ENCODE measurements around the gene ITPRIPL1.

ITPRIPL1 gene

DNA sequence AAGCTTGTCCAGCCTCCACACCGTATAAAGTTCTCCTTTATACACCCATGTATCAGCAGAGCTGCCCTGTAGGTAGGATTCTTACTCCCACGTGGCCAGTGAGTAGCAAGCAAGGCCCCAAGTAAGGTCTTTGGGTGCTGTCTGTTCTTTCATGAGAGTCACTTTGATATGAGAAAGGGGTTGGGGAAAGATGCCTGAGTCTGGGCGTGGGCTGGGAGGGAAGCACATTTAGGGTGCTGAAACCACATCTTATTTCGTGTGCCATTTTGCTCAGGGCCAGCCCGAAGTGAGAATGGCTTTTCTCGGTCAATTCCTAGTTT, 436 bp upstream of the ITPRIPL1 start:
- DNase-seq: peak; percentile 34

DNA sequence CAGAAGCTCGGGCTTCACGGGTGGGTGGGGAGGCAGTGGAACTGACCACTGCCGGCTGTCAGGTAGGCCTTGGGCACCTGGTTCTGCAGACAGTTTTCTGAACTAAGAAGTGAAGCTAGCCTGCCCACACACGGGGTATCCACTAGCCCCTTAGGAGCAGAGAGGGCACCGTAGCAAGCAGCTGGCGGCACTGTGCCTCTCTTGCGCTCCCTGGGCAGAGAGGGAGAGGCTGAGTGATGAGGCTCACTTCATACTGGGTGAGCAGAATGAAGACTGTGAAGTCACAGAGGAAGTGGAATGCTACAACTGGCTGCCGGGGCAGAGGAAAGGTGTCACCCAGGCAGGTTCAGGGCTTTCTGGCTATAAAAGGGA, 753 bp downstream of the ITPRIPL1 start:
- peak; percentile 76 for DNase-seq

DNA sequence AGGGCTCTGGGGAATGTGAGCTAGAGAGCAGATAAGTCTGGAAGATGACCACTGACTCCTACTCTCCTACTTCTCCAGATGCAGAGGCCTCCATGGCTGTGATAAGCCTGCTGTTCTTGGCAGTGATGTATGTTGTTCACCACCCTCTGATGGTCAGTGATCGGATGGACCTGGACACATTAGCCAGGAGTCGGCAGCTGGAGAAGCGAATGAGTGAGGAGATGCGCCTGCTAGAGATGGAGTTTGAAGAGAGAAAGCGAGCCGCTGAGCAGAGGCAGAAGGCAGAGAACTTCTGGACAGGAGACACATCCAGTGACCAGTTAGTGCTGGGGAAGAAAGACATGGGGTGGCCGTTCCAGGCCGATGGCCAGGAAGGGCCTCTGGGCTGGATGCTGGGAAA, 1.4 kb downstream of the ITPRIPL1 start:
- DNase-seq: no peak

DNA sequence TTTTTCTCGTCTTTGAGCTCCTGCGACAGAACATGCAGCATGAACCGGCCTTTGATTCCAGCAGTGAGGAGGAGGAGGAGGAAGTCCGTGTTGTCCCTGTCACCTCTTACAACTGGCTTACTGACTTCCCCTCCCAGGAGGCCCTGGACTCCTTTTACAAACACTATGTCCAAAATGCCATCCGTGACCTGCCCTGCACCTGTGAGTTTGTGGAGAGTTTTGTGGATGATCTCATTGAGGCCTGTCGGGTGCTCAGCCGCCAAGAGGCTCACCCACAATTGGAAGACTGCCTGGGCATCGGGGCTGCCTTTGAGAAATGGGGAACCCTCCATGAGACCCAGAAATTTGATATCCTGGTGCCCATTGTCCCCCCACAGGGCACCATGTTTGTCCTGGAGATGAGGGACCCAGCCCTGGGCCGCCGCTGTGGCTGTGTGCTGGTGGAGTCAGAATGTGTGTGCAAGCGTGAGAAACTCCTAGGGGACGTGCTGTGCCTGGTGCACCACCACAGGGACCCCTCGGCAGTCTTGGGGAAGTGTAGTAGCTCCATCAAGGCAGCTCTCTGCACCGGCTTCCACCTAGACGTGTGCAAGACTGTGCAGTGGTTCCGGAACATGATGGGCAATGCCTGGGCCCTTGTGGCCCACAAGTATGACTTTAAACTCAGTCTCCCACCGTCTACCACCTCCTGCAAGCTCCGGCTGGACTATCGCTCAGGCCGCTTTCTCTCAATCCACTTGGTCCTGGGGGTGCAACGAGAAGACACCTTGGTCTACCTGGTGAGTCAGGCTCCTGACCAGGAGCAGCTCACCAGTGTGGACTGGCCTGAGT, 2.1 kb downstream of the ITPRIPL1 start:
- DNase-seq: no peak

DNA sequence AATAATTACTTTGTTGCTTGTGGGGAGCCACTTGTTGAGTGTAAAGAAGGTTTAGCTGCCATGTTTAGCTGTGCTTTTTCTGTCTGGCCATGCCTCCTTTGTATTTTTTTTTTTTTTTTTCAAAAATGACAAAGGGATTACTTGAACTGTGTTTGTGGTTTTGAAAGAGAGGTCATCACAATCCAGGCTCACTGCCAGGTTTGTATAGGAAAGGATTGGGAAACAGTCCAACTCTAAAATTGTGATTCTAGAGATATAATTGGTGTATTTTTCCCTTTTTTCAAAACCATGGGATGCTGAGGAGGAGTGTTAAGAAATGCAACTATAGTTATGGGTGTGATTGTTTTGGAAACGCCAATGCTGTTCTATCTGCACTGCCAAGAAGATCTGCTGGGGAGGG, 4.3 kb downstream of the ITPRIPL1 start:
- DNase-seq: no peak

DNA sequence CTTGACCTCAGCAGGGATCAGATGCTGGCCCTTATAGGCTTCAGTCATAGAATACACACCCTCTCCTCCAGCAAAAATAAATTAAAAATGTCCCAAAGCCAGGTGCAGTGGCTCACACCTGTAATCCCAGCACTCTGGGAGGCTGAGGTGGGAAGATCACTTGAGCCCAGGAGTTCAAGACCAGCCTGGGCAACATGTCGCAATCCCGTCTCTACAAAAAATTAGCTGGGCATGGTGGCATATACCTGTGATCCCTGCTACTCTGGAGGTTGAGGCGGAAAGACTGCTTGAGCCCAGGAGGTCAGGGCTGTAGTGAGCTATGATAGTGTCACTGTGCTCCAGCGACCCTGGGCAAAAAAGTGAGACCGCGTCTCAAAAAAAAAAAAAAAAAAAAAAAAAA, 4.8 kb downstream of the ITPRIPL1 start:
- DNase-seq: no peak

DNA sequence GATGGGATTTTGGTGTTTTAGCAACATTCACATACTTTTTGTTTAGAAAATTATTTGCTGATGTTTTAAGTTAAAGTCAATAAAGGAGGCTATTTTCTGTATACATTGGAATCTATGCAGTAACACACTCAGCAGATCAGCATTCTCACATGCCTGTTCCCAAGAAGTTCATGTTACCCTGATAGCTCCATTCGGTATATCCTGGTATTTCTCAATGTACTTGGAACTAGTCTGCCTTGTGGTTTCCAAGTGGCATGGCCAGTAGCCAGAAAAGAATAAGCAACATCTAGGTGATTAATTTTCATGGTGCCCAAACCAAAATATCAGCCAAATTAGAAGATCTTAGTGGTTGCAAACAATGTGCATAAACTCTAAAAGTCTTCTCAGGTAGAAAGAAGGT, 5.3 kb downstream of the ITPRIPL1 start:
- DNase-seq: no peak

DNA sequence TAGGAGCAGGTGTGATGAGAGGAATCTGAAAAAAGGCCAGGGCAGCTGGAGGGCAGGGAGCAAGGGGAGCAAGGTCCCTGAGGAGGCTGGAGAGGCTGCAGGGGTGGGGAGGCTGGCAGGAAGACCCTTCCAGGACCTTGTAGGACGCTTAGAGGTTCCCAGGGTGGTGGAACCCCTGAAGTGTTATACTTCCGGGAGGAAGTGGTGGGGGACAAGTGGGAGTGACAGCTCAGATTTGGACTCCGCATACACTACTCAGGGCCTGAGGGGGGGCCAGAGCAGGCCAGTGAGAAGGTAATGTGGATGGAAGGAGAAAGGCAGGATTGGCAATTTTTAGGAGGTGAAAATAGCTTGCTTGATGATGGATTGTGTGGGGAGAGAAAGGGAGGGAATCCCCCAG, 8.6 kb downstream of the ITPRIPL1 start:
- DNase-seq: no peak

DNA sequence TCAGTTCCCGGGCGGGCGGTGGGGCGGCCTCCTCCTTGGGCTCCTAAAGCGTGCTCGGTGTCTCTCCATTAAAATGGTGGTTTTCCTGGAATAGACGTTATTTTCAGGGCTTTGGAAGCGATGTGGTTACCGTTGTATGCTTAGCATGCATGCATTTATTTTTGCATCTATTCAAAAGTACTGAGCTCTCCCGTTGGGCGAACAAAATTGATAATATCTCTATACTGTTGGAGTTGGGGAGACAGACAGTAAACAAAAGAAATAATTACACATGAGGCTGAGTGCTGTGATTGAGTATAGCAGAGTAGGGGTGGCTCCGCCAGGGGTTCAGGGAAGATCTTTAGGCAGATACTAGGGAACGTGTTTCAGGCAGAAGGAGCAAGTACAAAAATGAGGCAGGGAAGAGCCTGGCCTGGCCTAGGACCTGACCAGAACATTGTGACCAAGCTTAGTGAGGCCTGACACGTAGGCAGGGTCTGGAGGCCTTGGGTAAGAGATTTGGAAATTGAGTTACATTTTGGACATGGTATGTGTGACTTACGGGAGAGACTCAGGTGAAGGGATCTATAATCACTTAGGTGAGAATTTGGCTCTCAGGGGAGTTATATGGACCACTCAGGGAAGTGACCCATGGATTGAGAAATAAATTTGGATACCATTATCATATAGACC, 11.1 kb downstream of the ITPRIPL1 start:
- no peak for DNase-seq

DNA sequence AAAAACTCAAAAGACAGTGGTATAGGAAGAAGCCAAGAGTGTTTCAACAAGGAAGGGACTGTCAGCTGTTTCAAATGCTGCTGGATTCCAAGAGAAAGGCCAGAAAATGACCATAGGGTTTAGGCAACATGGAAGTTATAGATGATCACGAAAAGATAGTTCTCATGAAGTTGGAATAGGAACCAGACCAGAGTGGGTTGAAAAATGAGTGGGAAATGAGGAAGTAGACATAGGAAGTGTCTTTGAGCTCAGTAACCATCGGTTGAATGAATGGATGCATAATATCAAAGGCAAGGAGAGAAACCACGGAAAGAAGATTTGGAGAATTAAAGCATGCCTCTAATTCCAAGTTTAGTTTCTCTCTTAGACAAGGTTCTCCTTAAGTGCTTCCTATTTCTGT, 11.8 kb downstream of the ITPRIPL1 start:
- DNase-seq: no peak

DNA sequence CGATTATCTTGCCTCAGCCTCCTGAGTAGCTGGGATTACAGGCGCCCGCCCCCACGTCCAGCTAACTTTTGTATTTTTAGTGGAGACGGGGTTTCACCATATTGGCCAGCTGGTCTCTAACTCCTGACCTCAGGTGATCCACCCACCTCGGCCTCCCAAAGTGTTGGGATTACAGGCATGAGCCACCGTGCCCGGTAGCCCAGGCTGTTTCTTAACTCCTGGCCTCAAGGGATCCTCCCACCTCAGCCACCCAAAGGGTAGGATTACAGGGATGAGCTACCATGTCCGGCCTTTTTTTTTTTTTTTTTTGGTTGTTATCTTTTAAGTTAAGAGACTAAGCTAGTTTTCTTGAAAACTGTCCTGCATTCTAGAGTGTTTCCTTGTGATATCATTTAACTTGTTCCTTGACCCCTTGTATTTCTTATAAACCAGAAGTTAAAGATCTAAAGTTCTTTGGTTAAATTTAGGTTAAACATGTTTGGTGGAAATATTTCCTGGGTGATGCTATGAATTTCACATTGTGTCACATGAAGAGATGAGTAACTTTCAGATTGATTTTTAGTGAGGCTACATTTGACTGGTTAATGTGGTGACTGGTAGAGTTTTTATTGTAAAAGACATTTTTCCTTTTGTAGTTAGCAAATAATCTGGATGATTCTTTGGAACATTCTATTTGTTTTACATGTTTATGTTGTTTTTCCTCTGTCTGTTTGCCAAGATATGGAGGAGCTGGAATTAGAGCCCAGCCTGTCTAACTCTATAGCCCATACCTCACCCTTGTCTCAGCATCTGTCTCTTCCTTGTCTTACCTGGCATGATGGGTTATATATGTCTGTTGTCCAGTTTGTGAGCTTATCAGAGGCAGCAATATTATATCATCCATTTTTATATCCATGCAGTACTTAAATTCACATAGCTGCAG, 15.6 kb downstream of the ITPRIPL1 start:
- no peak for DNase-seq

DNA sequence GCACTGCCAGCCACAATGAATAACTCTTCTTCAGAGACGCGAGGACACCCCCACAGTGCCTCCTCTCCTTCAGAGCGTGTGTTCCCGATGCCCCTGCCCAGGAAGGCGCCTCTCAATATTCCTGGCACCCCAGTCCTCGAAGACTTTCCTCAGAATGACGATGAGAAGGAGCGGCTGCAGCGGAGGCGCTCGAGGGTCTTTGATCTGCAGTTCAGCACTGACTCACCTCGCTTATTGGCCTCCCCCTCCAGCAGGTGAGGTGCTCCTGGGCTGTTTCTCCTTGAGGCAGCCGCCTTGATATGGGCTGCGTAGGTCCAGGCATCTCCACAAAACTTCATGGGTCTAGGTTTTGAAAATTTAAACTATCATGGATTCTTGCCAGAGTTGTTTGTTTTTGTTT, 16.5 kb downstream of the ITPRIPL1 start:
- no peak for DNase-seq

DNA sequence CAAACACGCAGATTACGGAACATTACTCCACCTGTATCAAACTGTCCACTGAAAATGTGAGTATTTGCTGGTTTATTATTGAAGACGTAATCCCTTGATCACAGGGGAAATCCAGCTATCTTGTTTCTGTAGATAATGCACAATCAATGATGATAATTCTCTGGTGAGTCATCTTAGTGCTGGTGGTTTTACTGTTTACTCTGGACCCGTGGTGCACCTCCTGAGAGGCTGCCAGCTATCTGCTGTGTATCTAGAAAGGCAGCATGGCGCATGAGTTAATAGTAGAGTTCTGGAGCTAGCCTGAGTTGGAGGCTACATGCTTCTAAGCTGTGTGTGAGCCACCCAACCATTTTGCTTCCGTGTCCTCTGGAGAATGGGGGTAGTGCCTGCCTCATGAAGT, 17.0 kb downstream of the ITPRIPL1 start:
- peak; percentile 73 for DNase-seq

DNA sequence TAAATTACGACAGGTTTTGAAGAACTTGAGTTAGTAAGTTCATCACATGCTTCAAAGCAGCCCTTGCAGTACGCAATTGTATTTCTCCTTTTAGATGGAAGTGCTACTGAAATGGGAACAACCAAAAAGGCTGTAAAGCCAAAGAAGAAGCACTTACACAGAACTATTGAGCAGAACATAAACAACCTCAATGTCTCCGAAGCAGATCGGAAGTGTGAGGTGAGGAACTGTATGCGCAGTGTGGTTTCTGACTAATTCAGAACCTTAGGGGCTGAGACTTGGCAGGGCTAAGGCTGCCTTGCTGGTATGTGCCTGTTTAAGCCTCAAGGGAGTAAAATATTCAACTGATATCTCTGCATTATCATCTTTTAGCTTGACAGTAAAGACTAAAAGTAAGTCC, 18.9 kb downstream of the ITPRIPL1 start:
- DNase-seq: peak; percentile 75

DNA sequence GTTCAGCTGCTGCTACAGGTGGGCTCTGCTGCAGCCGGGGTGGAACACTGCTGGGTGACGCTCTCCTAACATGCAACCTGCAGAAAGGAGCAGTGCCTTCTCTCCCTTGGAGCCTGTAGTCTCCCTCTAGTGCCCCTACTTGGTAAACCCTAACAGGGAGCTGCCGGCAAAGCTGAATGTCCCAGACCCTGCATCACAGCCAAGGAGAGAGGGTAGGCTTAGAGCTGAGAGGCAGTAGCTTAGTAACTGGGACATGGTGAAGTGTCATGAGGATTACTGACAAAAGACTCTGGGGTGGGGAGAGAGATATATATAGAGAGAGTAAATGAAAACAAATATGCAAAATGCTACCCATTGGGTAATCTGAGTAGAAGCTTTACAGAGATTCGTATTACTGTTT, 20.3 kb downstream of the ITPRIPL1 start:
- peak; percentile 47 for DNase-seq

DNA sequence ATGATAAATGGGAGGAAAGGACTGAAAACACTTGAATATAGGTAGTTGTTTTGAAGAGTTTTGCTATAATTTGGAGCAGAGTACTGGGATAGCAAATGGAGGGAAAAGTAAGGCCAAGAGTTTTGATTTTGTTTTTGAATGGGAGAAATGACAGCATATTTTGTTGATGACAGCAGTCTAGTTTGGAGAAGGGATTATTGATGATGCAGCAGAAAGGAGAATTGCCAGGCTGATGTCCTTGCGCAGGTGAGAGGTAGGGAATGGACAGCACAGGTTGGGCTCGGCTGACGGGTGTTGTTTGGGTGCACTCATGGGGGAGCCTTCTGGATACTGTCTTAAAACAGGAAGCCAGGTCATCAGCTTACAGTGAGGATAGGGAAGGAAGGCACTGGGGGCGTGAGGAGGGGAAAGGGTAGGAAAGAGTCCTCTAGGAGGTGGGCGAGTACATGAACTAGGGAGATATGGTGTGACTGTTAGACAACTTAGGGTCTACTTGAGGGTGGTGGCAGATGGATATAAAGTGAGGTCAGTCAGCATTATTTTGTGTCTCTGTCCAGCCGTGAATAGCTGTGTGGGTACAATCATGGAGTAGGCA, 20.8 kb downstream of the ITPRIPL1 start:
- DNase-seq: no peak

DNA sequence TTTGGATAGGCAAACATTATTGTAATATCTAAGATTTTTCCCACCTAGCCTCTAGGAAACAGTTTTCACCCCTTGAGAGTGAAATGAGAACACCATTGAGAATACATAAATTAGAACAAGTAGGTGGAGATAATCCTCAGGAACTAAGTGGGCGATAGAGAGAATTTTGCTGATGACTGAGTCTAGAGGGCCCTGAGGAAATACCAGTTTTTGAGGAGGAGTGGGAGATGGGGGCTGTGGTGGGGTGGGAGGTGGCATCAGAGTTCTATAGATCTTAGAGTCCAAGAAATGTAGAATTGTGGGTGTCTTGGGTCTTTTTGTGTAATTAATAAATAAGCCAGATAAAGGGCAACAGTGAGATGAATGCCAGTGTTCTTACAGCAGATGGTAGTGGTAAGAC, 22.3 kb downstream of the ITPRIPL1 start:
- no peak for DNase-seq

DNA sequence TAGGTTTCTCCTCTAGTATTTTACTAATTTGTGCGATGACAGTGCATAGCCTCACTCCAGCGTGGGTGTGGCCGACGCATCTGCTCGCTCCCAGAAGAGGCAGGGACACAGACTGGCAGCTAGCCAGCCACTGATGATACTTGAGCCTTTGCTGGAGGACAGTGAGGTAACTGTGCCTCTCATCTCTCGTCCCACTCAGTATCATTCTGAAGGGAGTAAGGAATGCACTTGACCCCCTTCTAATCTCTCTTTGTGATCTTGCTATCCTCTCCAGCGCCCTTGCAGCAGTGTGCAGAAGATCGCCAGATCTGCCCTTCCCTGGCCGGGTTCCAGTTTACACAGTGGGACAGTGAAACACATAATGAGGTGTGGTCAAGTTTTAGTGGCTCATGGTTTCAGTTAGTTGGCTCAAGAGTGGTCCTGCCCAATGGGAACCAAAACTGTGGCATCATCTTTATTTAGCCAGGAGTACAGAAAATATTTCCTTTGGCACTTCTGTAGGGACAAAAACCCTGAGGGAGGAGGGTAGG, 28.0 kb downstream of the ITPRIPL1 start:
- no peak for DNase-seq

DNA sequence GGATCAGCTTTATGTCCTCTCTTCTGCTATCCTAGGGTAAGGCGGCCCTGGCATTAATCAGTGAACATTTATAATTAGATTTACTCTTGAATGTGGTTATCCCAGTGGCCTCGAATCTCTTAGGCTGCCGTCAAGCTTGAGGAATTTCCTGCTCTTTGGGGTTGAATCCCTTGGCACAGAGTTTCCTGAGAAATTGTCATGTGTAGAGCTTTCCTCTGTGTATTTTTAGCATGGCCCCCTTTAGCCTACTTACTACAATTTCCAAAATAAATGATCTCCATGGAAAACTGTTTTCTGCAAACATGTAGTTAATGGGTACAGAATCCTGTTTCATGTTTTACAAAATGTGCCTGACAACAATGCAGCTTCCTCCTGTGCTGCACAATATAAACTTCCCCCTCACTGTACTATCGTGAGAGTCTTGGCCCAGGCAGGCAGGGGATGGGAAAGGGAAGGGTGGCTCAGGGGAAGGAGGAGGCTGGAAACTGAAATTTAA, 28.5 kb downstream of the ITPRIPL1 start:
- DNase-seq: no peak

DNA sequence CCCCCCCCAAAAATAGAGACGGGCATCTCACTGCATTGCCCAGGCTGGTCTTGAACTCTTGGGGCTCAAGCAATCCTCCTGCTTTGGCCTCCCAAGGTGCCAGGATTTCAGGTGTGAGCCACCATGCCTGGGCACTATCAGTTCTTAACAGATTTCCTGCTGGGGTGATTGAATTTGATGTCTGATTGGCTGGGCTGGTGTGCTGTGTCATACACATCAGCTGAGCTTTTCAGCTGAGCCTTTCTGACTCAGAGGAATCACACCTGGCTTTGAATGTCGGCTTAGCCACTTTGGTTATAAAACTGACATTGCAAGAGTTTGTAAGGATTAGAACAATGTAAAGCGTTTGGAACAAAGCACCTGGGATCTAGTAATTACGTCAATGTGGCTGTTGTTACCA, 29.4 kb downstream of the ITPRIPL1 start:
- no peak for DNase-seq

DNA sequence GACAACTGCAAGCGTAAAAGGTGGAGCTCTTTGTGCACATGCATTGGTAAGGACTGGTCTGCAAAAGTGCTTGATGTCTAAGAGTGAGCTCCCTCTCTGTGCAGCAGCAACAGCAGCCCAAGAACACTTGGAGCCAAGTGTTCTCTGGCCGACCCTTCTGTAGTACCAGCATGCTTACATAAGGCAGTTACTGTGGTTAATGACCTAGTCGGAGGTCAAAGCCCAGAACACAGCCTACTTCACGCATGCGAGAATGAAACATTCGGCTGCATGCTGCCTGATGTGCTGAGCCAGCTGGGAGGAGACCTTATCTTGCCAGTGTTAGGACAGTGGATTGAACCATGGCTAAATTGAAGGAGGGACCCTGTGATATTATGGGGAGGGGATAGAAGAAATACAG, 31.8 kb downstream of the ITPRIPL1 start:
- DNase-seq: no peak

DNA sequence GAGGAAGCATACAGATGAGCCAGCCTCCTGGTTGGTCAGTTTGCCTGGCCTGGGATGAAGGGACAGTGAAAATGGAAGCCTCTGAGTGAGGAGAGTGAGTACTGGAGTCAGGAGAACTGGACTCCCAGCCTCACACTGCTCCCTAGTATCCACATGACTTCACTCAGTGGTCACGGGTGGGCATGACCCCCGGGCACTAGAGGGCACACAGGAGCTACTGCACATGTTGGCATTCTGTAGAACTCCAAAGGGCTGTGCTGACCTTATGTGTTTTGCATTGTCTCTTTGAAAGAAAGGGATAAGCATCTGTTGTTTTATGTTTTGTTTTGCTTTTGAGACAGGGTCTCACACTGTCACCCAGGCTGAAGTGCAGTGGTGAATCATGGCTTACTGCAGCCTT, 34.2 kb downstream of the ITPRIPL1 start:
- DNase-seq: peak; percentile 57

DNA sequence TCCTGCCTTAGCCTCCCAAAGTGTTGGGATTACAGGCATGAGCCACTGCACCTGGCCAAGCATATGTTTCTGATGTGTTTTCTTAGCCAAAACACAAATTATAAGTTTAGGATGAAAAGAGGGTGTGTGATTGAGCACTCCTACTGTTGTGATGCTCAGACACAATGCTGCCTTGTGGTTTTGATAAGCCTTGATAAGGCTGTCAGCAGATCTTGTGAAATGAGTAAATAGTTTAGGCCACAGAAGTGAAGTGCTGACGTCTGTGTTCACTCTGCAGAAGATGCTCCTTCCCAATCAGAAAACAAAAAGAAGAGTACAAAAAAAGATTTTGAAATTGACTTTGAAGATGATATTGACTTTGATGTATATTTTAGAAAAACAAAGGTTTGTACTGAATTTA, 34.7 kb downstream of the ITPRIPL1 start:
- peak; percentile 45 for DNase-seq
